HCT116 (cell line): ENCODE results near the gene TMEM128. TPM values are rescaled to one million over a fixed set of nuclear protein-coding genes. Genes with fewer than 3 reads are reported as not detected.

Experiments
- ATAC-seq: fragments of 200-7000 bp; cut with Tn5 transposase; 2 replicates; pipeline ENCODE4 v1.9.1; 2020; ENCODE audit warnings: mild to moderate bottlenecking, moderate library complexity
- BruUV-seq: library from RNA; stranded (reverse); fragments of 400-500 nt; replicated peaks from 2 replicates; lab custom pipeline; 2021; lab: Mats Ljungman, UMichigan
- CTCF ChIA-PET: fragments of 300-600 bp; sonication (Branson Sonifier 250); formaldehyde crosslinking; loops from one replicate; lab custom pipeline; 2021; ENCODE audit warnings: antibody characterized with exemption; lab: Charles Lee
- POLR2A ChIA-PET: fragments of 300-600, 350-600 bp; sonication (Branson Sonifier 250); formaldehyde crosslinking; loops from one replicate; lab custom pipeline; 2021; ENCODE audit warnings: antibody characterized with exemption; lab: Charles Lee
- RAD21 ChIA-PET, 2 experiments: fragments of 300-600 bp; sonication (Branson Sonifier 250); formaldehyde crosslinking; loops; one replicate each; lab custom pipeline; 2023; ENCODE audit warnings: low total read pairs in 2 of 2; ENCODE audit not compliant: uncharacterized antibody in 2 of 2, unreplicated experiment in 2 of 2, low non-redundant PET in 1 of 2; lab: Charles Lee
- DNase-seq: peaks from one replicate; pipeline ENCODE4 v3.0.0-alpha.2; 2010; ENCODE audit warnings: low read depth, low spot score
- H2AFZ ChIP-seq: fragments of 200-600 bp; shearing (Covaris generic), sonication (generic); 2 replicates; pipeline ENCODE4 v1.6.1; 2017; ENCODE audit warnings: low read depth, mixed run types, mixed read lengths, antibody characterized with exemption, low read length; ENCODE audit not compliant: poor library complexity, severe bottlenecking
- H3K27ac ChIP-seq: 2 replicates; pipeline ENCODE4 v1.5.1; 2012; ENCODE audit warnings: low read depth, low read length
- H3K27me3 ChIP-seq: fragments of 200-600 bp; sonication (generic); 2 replicates; pipeline ENCODE4 v1.6.1; 2016; ENCODE audit warnings: mixed run types, low read length, mixed read lengths; ENCODE audit not compliant: insufficient read depth
- H3K36me3 ChIP-seq, 2 experiments: fragments of 200-500 bp in 1 of 2; fragments of 200-600 bp in 1 of 2; sonication (Bioruptor generic) in 1 of 2; sonication (generic) in 1 of 2; 2 replicates each; pipeline versions ENCODE4 v1.5.1 to v1.6.1; 2014 to 2016; ENCODE audit warnings: low read length in 2 of 2, inconsistent platforms in 1 of 2, mixed read lengths in 1 of 2, mixed run types in 1 of 2; ENCODE audit not compliant: insufficient read depth in 2 of 2, control insufficient read depth in 1 of 2
- H3K4me1 ChIP-seq, 2 experiments: fragments of 200-600 bp in 1 of 2; sonication (generic) in 1 of 2; 2 replicates each; pipeline versions ENCODE4 v1.5.1 to v1.6.1; 2012 to 2017; ENCODE audit warnings: low read length in 2 of 2, inconsistent platforms in 1 of 2, mild to moderate bottlenecking in 1 of 2, mixed read lengths in 1 of 2, mixed run types in 1 of 2, moderate library complexity in 1 of 2; ENCODE audit not compliant: insufficient read depth in 2 of 2, control insufficient read depth in 1 of 2
- H3K4me2 ChIP-seq: fragments of 200-600 bp; sonication (generic); 2 replicates; pipeline ENCODE4 v1.6.1; 2017; ENCODE audit warnings: mixed run types, low read length, mixed read lengths
- H3K4me3 ChIP-seq, 2 experiments: fragments of 200-600 bp in 1 of 2; sonication (generic) in 1 of 2; replicated peaks in 1 of 2; 2 replicates each; pipeline ENCODE4 v1.5.1; 2011 to 2016; ENCODE audit warnings: low read length in 2 of 2, control low read depth in 1 of 2, low read depth in 1 of 2, mild to moderate bottlenecking in 1 of 2, mixed read lengths in 1 of 2, mixed run types in 1 of 2
- H3K79me2 ChIP-seq: fragments of 200-600 bp; sonication (generic); 2 replicates; pipeline ENCODE4 v1.6.1; 2017; ENCODE audit warnings: mild to moderate bottlenecking, mixed run types, low read length, moderate library complexity, mixed read lengths; ENCODE audit not compliant: insufficient read depth
- H3K9ac ChIP-seq: fragments of 200-600 bp; sonication (generic); 2 replicates; pipeline ENCODE4 v1.6.1; 2016; ENCODE audit warnings: low read length, mixed read lengths
- H3K9me2 ChIP-seq: fragments of 200-600 bp; sonication (generic), shearing (Covaris generic); 2 replicates; pipeline ENCODE4 v1.6.1; 2017; ENCODE audit warnings: mixed run types, mild to moderate bottlenecking, moderate library complexity; ENCODE audit not compliant: insufficient read depth
- H3K9me3 ChIP-seq, 2 experiments: fragments of 200-500 bp in 1 of 2; fragments of 200-600 bp in 1 of 2; sonication (Bioruptor generic) in 1 of 2; sonication (generic) in 1 of 2; 2 replicates each; pipeline ENCODE4 v1.6.1; 2014 to 2017; ENCODE audit warnings: low read length in 2 of 2, mixed read lengths in 2 of 2, inconsistent platforms in 1 of 2, low read depth in 1 of 2, mild to moderate bottlenecking in 1 of 2, mixed run types in 1 of 2, moderate library complexity in 1 of 2; ENCODE audit not compliant: control insufficient read depth in 1 of 2, insufficient read depth in 1 of 2
- H4K20me1 ChIP-seq: fragments of 200-600 bp; sonication (generic), shearing (Covaris generic); 2 replicates; pipeline ENCODE4 v1.6.1; 2017; ENCODE audit warnings: mixed run types, mild to moderate bottlenecking, moderate library complexity; ENCODE audit not compliant: insufficient read depth
- CTCF ChIP-seq, 3 experiments: fragments of 200-600 bp in 1 of 3; sonication (generic) in 1 of 3; IDR thresholded peaks in 2 of 3; conservative IDR thresholded peaks in 1 of 3; 2 replicates each; pipeline ENCODE4 v1.5.1; 2012 to 2017; ENCODE audit warnings: low read depth in 2 of 3, low read length in 2 of 3, antibody characterized with exemption in 1 of 3, borderline replicate concordance in 1 of 3, control low read depth in 1 of 3, mild to moderate bottlenecking in 1 of 3, mixed read lengths in 1 of 3, mixed run types in 1 of 3, moderate library complexity in 1 of 3; ENCODE audit not compliant: insufficient read depth in 1 of 3
- ELF1 ChIP-seq: IDR thresholded peaks from 2 replicates; pipeline ENCODE4 v1.6.1; 2012; ENCODE audit warnings: low read depth, borderline replicate concordance
- JUND ChIP-seq: IDR thresholded peaks from 2 replicates; pipeline ENCODE4 v1.6.1; 2012
- REST ChIP-seq: IDR thresholded peaks from 2 replicates; pipeline ENCODE4 v1.6.1; 2012; ENCODE audit warnings: low read depth
- SP1 ChIP-seq: IDR thresholded peaks from 2 replicates; pipeline ENCODE4 v1.6.1; 2012; ENCODE audit warnings: low read depth
- intact Hi-C: fragments of 100-400 bp; cut with micrococcal nuclease; formaldehyde crosslinking; loops from 2 replicates; pipeline ENCODE4 v1.10.0; 2022
- total RNA-seq: library from RNA; stranded (reverse); gene quantifications from one replicate; pipeline ENCODE4 v1.2.1, GENCODE V29; 2021; ENCODE audit not compliant: unreplicated experiment
- TF ChIP-seq, protein P1 (sequence below): IDR thresholded peaks from 2 replicates; pipeline ENCODE4 v1.6.1; 2012

TMEM128 gene
- total RNA-seq, 1 experiment from 2014 or later, result 19.5 TPM

DNA sequence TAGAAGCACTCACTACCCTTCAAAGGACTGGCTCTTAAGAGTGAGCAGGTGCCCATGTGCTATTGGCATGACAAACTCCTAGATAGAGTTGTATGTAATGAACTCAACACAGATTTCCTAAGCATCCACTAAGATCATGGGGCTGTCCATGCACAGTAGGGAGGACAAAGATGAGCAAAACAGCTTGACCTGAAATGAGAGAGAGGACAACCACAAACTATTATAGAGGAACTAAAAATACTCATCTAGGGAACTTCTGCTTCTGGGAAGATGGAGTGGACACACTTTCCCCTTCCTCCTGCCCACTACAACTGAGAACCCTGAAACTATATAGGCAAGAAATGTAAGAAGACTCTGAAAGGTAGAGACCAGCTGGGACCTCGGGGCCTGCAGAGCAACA lies 20.8 kb upstream of the TMEM128 start:
- Histone ChIP-seq H3K27me3 (no peaks in the 10 kb centered on the region), H3K9ac (no peak overlapping the region), H3K36me3 (peaks cover 38 to 45% of the 10 kb centered on the region in 2 experiments), H3K9me2 (no peaks in the 10 kb centered on the region)
- POLR2A ChIA-PET, result interaction anchor here (1.3 kb wide), 1 partner anchor 17 kb away, joined by 3 read pairs; no protein-coding TSS in a partner anchor
- TF ChIP-seq SP1 (no peak), CTCF (IDR thresholded peaks at IDR 0.05 in 2 of 3, conservative IDR thresholded peaks at IDR 0.05 in 1 of 3; ENCODE audit: borderline replicate concordance in 1 of 3, insufficient read depth in 1 of 3, low read depth in 2 of 3, low read length in 2 of 3) (no peak), REST (no peak), ELF1 (no peak), JUND (no peak)
- TF ChIP-seq, protein P1, sequence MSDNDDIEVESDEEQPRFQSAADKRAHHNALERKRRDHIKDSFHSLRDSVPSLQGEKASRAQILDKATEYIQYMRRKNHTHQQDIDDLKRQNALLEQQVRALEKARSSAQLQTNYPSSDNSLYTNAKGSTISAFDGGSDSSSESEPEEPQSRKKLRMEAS, result no peak
- TF ChIP-seq, all 23 proteins: peak for 0
- ChIA-PET CTCF (no interaction called here), RAD21 (no interaction called here)
- no peak for DNase-seq
- Histone ChIP-seq H3K4me1 (no peaks in the 10 kb centered on the region), H3K27ac (no peak overlapping the region), H2AFZ (no peak overlapping the region), H3K79me2 (no peaks in the 10 kb centered on the region), H3K4me2 (no peak overlapping the region), H3K4me3 (no peak overlapping the region), H3K9me3 (no peaks in the 10 kb centered on the region), H4K20me1 (no peaks in the 10 kb centered on the region)
- no peak for ATAC-seq
- no TSS peak for BruUV-seq
- intact Hi-C loops, result no loop called here
